WTC11 (cell line): ENCODE results near the gene FAM200B. TPM values are rescaled to one million over a fixed set of nuclear protein-coding genes. Genes with fewer than 3 reads are reported as not detected.

Source experiments
- ATAC-seq: fragments of 200-7000 bp; cut with Tn5 transposase; 2 replicates; pipeline ENCODE4 v1.10.0; 2021; ENCODE audit warnings: mild to moderate bottlenecking, moderate library complexity
- CTCF ChIA-PET: fragments of 300-600 bp; sonication (Branson Sonifier 250); formaldehyde crosslinking; loops from one replicate; lab custom pipeline; 2021; ENCODE audit warnings: antibody characterized with exemption; lab: Charles Lee
- POLR2A ChIA-PET: fragments of 350-600 bp; sonication (Branson Sonifier 250); formaldehyde crosslinking; loops from one replicate; lab custom pipeline; 2021; ENCODE audit warnings: antibody characterized with exemption; lab: Charles Lee
- DNase-seq: peaks from one replicate; pipeline ENCODE4 v3.0.0; 2021; ENCODE audit warnings: low spot score
- H3K27ac Mint-ChIP-seq: 2 replicates; pipeline ENCODE4 v1.8.0; 2021; ENCODE audit warnings: mixed read lengths
- H3K27me3 Mint-ChIP-seq: 2 replicates; pipeline ENCODE4 v1.8.0; 2021; ENCODE audit warnings: low read depth, mild to moderate bottlenecking, moderate library complexity, mixed read lengths
- H3K36me3 Mint-ChIP-seq: 2 replicates; pipeline ENCODE4 v1.8.0; 2021; ENCODE audit warnings: mixed read lengths
- H3K4me1 Mint-ChIP-seq: 2 replicates; pipeline ENCODE4 v1.8.0; 2022; ENCODE audit warnings: mixed read lengths
- H3K4me3 Mint-ChIP-seq: 2 replicates; pipeline ENCODE4 v1.8.0; 2021; ENCODE audit warnings: mild to moderate bottlenecking, moderate library complexity, mixed read lengths
- H3K9me3 Mint-ChIP-seq: 2 replicates; pipeline ENCODE4 v1.8.0; 2021; ENCODE audit warnings: mixed read lengths
- CBFB ChIP-seq: sonication (generic); formaldehyde crosslinking; IDR thresholded peaks from 2 replicates; pipeline ENCODE4 v1.8.1; 2022; ENCODE audit warnings: mild to moderate bottlenecking, low read depth, missing genetic modification reagents
- CTCF ChIP-seq: fragments of 200-600 bp; IDR thresholded peaks from 2 replicates; pipeline ENCODE4 v1.8.0; 2022; ENCODE audit warnings: antibody characterized with exemption
- E2F5 ChIP-seq: sonication (generic); formaldehyde crosslinking; IDR thresholded peaks from 2 replicates; pipeline ENCODE4 v1.8.1; 2022; ENCODE audit warnings: mild to moderate bottlenecking, moderate library complexity, missing genetic modification reagents
- ELF4 ChIP-seq: sonication (generic); formaldehyde crosslinking; IDR thresholded peaks from 2 replicates; pipeline ENCODE4 v1.8.1; 2022; ENCODE audit warnings: low read depth, mild to moderate bottlenecking, moderate library complexity, missing genetic modification reagents
- ERG ChIP-seq: fragments of 250-450 bp; sonication (Bioruptor Pico); IDR thresholded peaks from 2 replicates; pipeline ENCODE4 v1.8.0; 2021; ENCODE audit warnings: mild to moderate bottlenecking
- FOXK1 ChIP-seq: sonication (generic); formaldehyde crosslinking; IDR thresholded peaks from 2 replicates; pipeline ENCODE4 v1.8.0; 2022; ENCODE audit warnings: mild to moderate bottlenecking, moderate library complexity, missing genetic modification reagents
- HMGA2 ChIP-seq: fragments of 250-450 bp; sonication (Bioruptor Pico); IDR thresholded peaks from 2 replicates; pipeline ENCODE4 v1.4.0; 2021; ENCODE audit warnings: mild to moderate bottlenecking, moderate library complexity
- IRF2 ChIP-seq: sonication (generic); formaldehyde crosslinking; IDR thresholded peaks from 2 replicates; pipeline ENCODE4 v1.8.0; 2022; ENCODE audit warnings: low read depth, missing genetic modification reagents, borderline replicate concordance
- MYBL2 ChIP-seq: sonication (generic); formaldehyde crosslinking; IDR thresholded peaks from 2 replicates; pipeline ENCODE4 v1.8.1; 2023; ENCODE audit warnings: mild to moderate bottlenecking, moderate library complexity, missing genetic modification reagents
- NR1H2 ChIP-seq: sonication (generic); formaldehyde crosslinking; IDR thresholded peaks from 2 replicates; pipeline ENCODE4 v1.9.0; 2021; ENCODE audit warnings: mild to moderate bottlenecking, moderate library complexity, missing genetic modification reagents
- PRRX2 ChIP-seq: fragments of 250-450 bp; sonication (Bioruptor Pico); IDR thresholded peaks from 2 replicates; pipeline ENCODE4 v1.8.0; 2021; ENCODE audit warnings: mild to moderate bottlenecking
- SP1 ChIP-seq: sonication (generic); formaldehyde crosslinking; conservative IDR thresholded peaks from 2 replicates; pipeline ENCODE4 v1.8.1; 2022; ENCODE audit warnings: missing genetic modification reagents
- TP53 ChIP-seq: sonication (generic); formaldehyde crosslinking; IDR thresholded peaks from 2 replicates; pipeline ENCODE4 v1.8.1; 2023; ENCODE audit warnings: mild to moderate bottlenecking, missing genetic modification reagents
- USF1 ChIP-seq: sonication (generic); formaldehyde crosslinking; IDR thresholded peaks from 2 replicates; pipeline ENCODE4 v1.8.0; 2022; ENCODE audit warnings: mild to moderate bottlenecking, missing genetic modification reagents
- USF2 ChIP-seq: sonication (generic); formaldehyde crosslinking; IDR thresholded peaks from 2 replicates; pipeline ENCODE4 v1.8.1; 2023; ENCODE audit warnings: mild to moderate bottlenecking, missing genetic modification reagents, moderate library complexity
- ZBTB43 ChIP-seq: sonication (generic); formaldehyde crosslinking; IDR thresholded peaks from 2 replicates; pipeline ENCODE4 v1.8.1; 2023; ENCODE audit warnings: mild to moderate bottlenecking, missing genetic modification reagents
- ZMAT4 ChIP-seq: fragments of 250-450 bp; sonication (Bioruptor Pico); IDR thresholded peaks from 2 replicates; pipeline ENCODE4 v1.9.0; 2021; ENCODE audit warnings: mild to moderate bottlenecking
- ZNF396 ChIP-seq: fragments of 250-450 bp; sonication (Bioruptor Pico); IDR thresholded peaks from 2 replicates; pipeline ENCODE4 v1.8.0; 2021; ENCODE audit warnings: mild to moderate bottlenecking, moderate library complexity, borderline replicate concordance
- ZNF416 ChIP-seq: fragments of 250-450 bp; sonication (Bioruptor Pico); IDR thresholded peaks from 2 replicates; pipeline ENCODE4 v1.9.0; 2021; ENCODE audit warnings: mild to moderate bottlenecking, inconsistent platforms
- ZNF532 ChIP-seq: fragments of 250-450 bp; sonication (Bioruptor Pico); IDR thresholded peaks from 2 replicates; pipeline ENCODE4 v1.9.0; 2021; ENCODE audit warnings: mild to moderate bottlenecking, borderline replicate concordance
- total RNA-seq: library from RNA; stranded (reverse); gene quantifications from 3 replicates; pipeline ENCODE4 v1.2.3, GENCODE V29; 2021

FAM200B gene
- total RNA-seq, 1 experiment from 2014 or later = 28.4 TPM

- no peak for ATAC-seq
- no peaks in the 10 kb centered on the region for H3K27me3 Mint-ChIP-seq
- TF ChIP-seq FOXK1 (CRISPR knock-in tag) = no peak
- no peak for TF ChIP-seq IRF2 (CRISPR knock-in tag)
- TF ChIP-seq ZNF416 (CRISPR knock-in tag) = no peak
- TF ChIP-seq ZBTB43 (CRISPR knock-in tag) = no peak
- no peak for TF ChIP-seq CTCF
- no peak for TF ChIP-seq CBFB (CRISPR knock-in tag)
- no peak for TF ChIP-seq TP53 (CRISPR knock-in tag)
- TF ChIP-seq, all 79 proteins: peak for 0
- Mint-ChIP-seq H3K4me1 (peaks cover 7% of the 10 kb centered on the region), H3K36me3 (no peaks in the 10 kb centered on the region), H3K27ac (no peak overlapping the region), H3K9me3 (no peaks in the 10 kb centered on the region), H3K4me3 (no peak overlapping the region)
- no peak for DNase-seq
- ChIA-PET CTCF (interaction anchor here (0.9 to 1.4 kb wide), 3 partner anchors 21 to 89 kb away, joined by 3 to 5 read pairs (median 3); no protein-coding TSS in a partner anchor), POLR2A (no interaction called here)
These were observed 34.5 kb downstream of the FAM200B start for GRCh38 chr4:15716115-15716514.

- H3K4me3 Mint-ChIP-seq = no peak overlapping the region
- H3K27ac Mint-ChIP-seq = no peak overlapping the region
- POLR2A ChIA-PET = no interaction called here
- TF ChIP-seq ZNF396 (CRISPR knock-in tag) (no peak), NR1H2 (CRISPR knock-in tag) (no peak), SP1 (CRISPR knock-in tag) (no peak), ZNF532 (no peak), ELF4 (CRISPR knock-in tag) (no peak), E2F5 (CRISPR knock-in tag) (no peak), ERG (CRISPR knock-in tag) (no peak), USF2 (CRISPR knock-in tag) (no peak), ZMAT4 (CRISPR knock-in tag) (no peak), HMGA2 (no peak), MYBL2 (CRISPR knock-in tag) (no peak), CBFB (CRISPR knock-in tag) (no peak), USF1 (CRISPR knock-in tag) (no peak), PRRX2 (no peak), TP53 (CRISPR knock-in tag) (no peak)
- peaks cover 7% of the 10 kb centered on the region for H3K4me1 Mint-ChIP-seq
- ATAC-seq (no peak), DNase-seq (no peak)
- H3K9me3 Mint-ChIP-seq = no peaks in the 10 kb centered on the region; the same call in 1 of the 2 replicates
- no peaks in the 10 kb centered on the region for H3K36me3 Mint-ChIP-seq
- CTCF ChIA-PET = no interaction called here
- no peaks in the 10 kb centered on the region for H3K27me3 Mint-ChIP-seq
These were observed 35.5 kb downstream of the FAM200B start for GRCh38 chr4:15717086-15717485.
